GM12878 (cell line): ENCODE measurements around the gene DPEP1. TPM values are rescaled to one million over a fixed set of nuclear protein-coding genes. Genes with fewer than 3 reads are reported as not detected.

Source experiments
- ATAC-seq: fragments of 200-7000 bp; cut with Tn5 transposase; 3 replicates; pipeline ENCODE4 v1.9.1; 2020; ENCODE audit warnings: mild to moderate bottlenecking, moderate library complexity
- BruUV-seq: library from RNA; stranded (reverse); fragments of 400-500 nt; replicated peaks from 2 replicates; lab custom pipeline; 2021; lab: Mats Ljungman, UMichigan
- CTCF ChIA-PET: fragments of 300-600 bp; sonication (Branson Sonifier 250); formaldehyde crosslinking; extraction: SDS; loops from one replicate; lab custom pipeline; 2021; ENCODE audit warnings: inconsistent platforms; lab: Yijun Ruan, JAX
- POLR2A ChIA-PET: fragments of 350-600 bp; formaldehyde crosslinking; extraction: SDS; loops from one replicate; lab custom pipeline; 2021; ENCODE audit warnings: inconsistent platforms; lab: Charles Lee
- RAD21 ChIA-PET: fragments of 300-600 bp; sonication (Branson Sonifier 250); formaldehyde crosslinking; loops from one replicate; lab custom pipeline; 2023; ENCODE audit warnings: antibody characterized with exemption; ENCODE audit not compliant: unreplicated experiment; lab: Charles Lee
- SMC1A ChIA-PET: fragments of 300-600 bp; sonication (Branson Sonifier 250); formaldehyde crosslinking; loops from one replicate; lab custom pipeline; 2023; ENCODE audit not compliant: unreplicated experiment, uncharacterized antibody; lab: Charles Lee
- DNase-seq: peaks from one replicate; pipeline ENCODE4 v3.0.0-alpha.2; 2011; ENCODE audit warnings: low read depth, low spot score
- FAIRE-seq: peaks from 3 replicates; lab custom pipeline; 2011; peaks lifted over from hg19 to GRCh38; lab: Jason Lieb, UNC
- H2AFZ ChIP-seq: 2 replicates; pipeline ENCODE4 v1.6.0; 2011; ENCODE audit warnings: low read depth, low read length, control low read depth; ENCODE audit not compliant: control insufficient read depth
- H3K27ac ChIP-seq: 2 replicates; pipeline ENCODE4 v1.5.1; 2011; ENCODE audit warnings: control low read depth; ENCODE audit not compliant: control insufficient read depth, insufficient read depth
- H3K27me3 ChIP-seq, 2 experiments: replicated peaks in 1 of 2; 2 replicates each; pipeline versions ENCODE4 v1.6.0 to v1.6.1; 2011; ENCODE audit warnings: low read length in 1 of 2; ENCODE audit not compliant: control insufficient read depth in 2 of 2, insufficient read depth in 2 of 2
- H3K36me3 ChIP-seq, 2 experiments: 2 replicates each; pipeline ENCODE4 v1.5.1; 2011; ENCODE audit warnings: low read length in 1 of 2; ENCODE audit not compliant: control insufficient read depth in 2 of 2, insufficient read depth in 2 of 2
- H3K4me1 ChIP-seq: 2 replicates; pipeline ENCODE4 v1.6.1; 2011; ENCODE audit warnings: mild to moderate bottlenecking, low read length, moderate library complexity, mixed read lengths; ENCODE audit not compliant: control insufficient read depth, insufficient read depth
- H3K4me2 ChIP-seq: 2 replicates; pipeline ENCODE4 v1.6.0; 2011; ENCODE audit warnings: control low read depth; ENCODE audit not compliant: control insufficient read depth, insufficient read depth
- H3K4me3 ChIP-seq: fragments of 200-600 bp; sonication (generic); 2 replicates; pipeline ENCODE4 v1.5.1; 2016
- H3K79me2 ChIP-seq: 2 replicates; pipeline ENCODE4 v1.6.0; 2011; ENCODE audit warnings: low read length; ENCODE audit not compliant: control insufficient read depth, insufficient read depth
- H3K9ac ChIP-seq: 2 replicates; pipeline ENCODE4 v1.8.0; 2011; ENCODE audit warnings: low read length, control low read depth, mixed read lengths; ENCODE audit not compliant: control insufficient read depth, insufficient read depth
- H3K9me3 ChIP-seq: replicated peaks from 3 replicates; pipeline ENCODE4 v1.5.1; 2011; ENCODE audit warnings: mild to moderate bottlenecking, low read length; ENCODE audit not compliant: control insufficient read depth, insufficient read depth
- H4K20me1 ChIP-seq: 2 replicates; pipeline ENCODE4 v1.6.0; 2011; ENCODE audit not compliant: control insufficient read depth, insufficient read depth
- BHLHE40 ChIP-seq, 2 experiments: fragments of 450-650 bp in 1 of 2; IDR thresholded peaks; 2 replicates each; pipeline ENCODE4 v1.6.1; 2011 to 2017; ENCODE audit warnings: low read depth in 2 of 2, borderline replicate concordance in 1 of 2, improper control_type of control experiment in 1 of 2, low read length in 1 of 2, mild to moderate bottlenecking in 1 of 2
- PAX5 ChIP-seq: IDR thresholded peaks from 2 replicates; pipeline ENCODE4 v1.6.1; 2011; ENCODE audit warnings: low read depth, low read length, borderline replicate concordance
- PAX8 ChIP-seq: fragments of 450-650 bp; IDR thresholded peaks from 2 replicates; pipeline ENCODE4 v1.6.1; 2017; ENCODE audit warnings: mild to moderate bottlenecking, moderate library complexity
- WGBS: methylation state at CpG from one replicate; pipeline ENCODE4 v1.1.6; 2016; ENCODE audit warnings: low lambda C conversion rate; ENCODE audit not compliant: insufficient replicate concordance, insufficient coverage; ENCODE audit errors: missing lambda C conversion rate; 5-methylcytosine and 5-hydroxymethylcytosine counted together
- in situ Hi-C: fragments of 300-500 bp; cut with MboI; formaldehyde crosslinking; loops from 9 replicates; pipeline ENCODE4 v1.14.3; 2018; ENCODE audit warnings: mixed read lengths
- intact Hi-C: fragments of 100-400 bp; cut with micrococcal nuclease; formaldehyde crosslinking; loops from one replicate; pipeline ENCODE4 v1.14.2; 2022; ENCODE audit not compliant: unreplicated experiment
- polyA plus RNA-seq, 11 experiments: library from polyadenylated mRNA; depleted of rRNA in 4 of 11; unstranded in 6 of 11; stranded (reverse) in 5 of 11; fragments of >200 nt; fragmentation: Nextera tagmentation in 4 of 11; fragmentation: Illumina TruSeq in 1 of 11; extraction: Ambion mirVana in 4 of 11; extraction: Trizol in 1 of 11; gene quantifications; 1 replicate in 1 of 11; 2 replicates in 10 of 11; pipeline versions ENCODE4 v1.2.1 to v1.2.3, GENCODE V29; 2011 to 2016; ENCODE audit warnings: inconsistent platforms in 2 of 11, missing spikeins in 2 of 11, low read depth in 1 of 11
- total RNA-seq, 4 experiments: library from RNA; depleted of rRNA in 3 of 4; stranded (reverse); fragments of >200 nt in 3 of 4; fragmentation: Illumina TruSeq in 1 of 4; extraction: Trizol in 1 of 4; gene quantifications; 2 replicates each; pipeline versions ENCODE4 v1.2.1 to v1.2.3, GENCODE V29; 2013 to 2021
- TF ChIP-seq, protein P1 (sequence below): fragments of 450-650 bp; conservative IDR thresholded peaks from 2 replicates; pipeline ENCODE4 v1.6.1; 2017; ENCODE audit warnings: mild to moderate bottlenecking, moderate library complexity

DPEP1 gene
- total and polyA plus RNA-seq, 10 of the 15 experiments (the other 5 are each of a cell fraction or from before 2014, with no cell fraction given), result not detected

DNA sequence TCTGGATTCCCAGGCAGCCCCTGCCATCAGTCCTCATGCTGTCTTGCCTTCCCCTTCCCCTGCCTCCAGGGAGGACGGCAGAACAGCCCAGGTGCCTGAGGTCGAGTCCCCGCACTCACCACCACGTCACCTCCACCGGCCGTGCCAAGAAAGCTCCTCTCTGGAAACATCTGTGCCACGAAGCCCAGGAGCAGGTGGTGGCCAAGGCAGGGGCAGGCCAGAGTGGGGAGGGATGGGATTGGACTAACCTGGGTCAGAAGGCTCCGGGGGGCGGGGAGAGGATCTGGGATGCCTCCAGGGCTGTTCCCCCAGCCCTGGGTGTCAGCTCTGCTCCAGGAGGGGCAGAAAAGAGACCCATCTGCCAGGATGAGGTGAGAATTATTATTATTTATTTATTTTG lies 7.4 kb upstream of the DPEP1 start (continued):
- TF ChIP-seq BHLHE40 (IDR thresholded peaks at IDR 0.05; ENCODE audit: borderline replicate concordance in 1 of 2, low read depth in 2 of 2, low read length in 1 of 2), result no peak

DNA sequence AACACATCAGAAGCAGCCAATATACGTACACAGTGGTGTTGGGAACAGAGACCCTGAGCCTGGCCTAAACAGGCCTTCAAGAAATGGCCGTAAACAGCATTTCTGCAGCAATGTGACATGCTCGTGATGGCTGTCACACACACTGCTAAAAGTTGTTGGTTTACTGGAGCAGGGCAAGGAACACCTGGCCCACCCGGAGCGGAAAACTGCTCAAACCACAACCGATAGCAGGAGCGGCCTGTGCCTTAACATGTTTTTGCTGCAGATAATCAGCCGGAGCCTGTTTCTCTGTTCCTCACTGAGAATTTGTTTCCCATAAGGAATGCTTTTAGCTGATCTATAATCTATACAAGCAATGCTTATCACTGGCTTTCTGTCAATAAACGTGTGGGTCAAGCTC lies 6.0 kb upstream of the DPEP1 start:
- DNase-seq (no peak), FAIRE-seq (no peak), ATAC-seq (no peak)
- ChIA-PET CTCF (no interaction called here), RAD21 (no interaction called here), POLR2A (no interaction called here), SMC1A (no interaction called here)
- TF ChIP-seq PAX8 (no peak), PAX5 (no peak)
- TF ChIP-seq, protein P1, sequence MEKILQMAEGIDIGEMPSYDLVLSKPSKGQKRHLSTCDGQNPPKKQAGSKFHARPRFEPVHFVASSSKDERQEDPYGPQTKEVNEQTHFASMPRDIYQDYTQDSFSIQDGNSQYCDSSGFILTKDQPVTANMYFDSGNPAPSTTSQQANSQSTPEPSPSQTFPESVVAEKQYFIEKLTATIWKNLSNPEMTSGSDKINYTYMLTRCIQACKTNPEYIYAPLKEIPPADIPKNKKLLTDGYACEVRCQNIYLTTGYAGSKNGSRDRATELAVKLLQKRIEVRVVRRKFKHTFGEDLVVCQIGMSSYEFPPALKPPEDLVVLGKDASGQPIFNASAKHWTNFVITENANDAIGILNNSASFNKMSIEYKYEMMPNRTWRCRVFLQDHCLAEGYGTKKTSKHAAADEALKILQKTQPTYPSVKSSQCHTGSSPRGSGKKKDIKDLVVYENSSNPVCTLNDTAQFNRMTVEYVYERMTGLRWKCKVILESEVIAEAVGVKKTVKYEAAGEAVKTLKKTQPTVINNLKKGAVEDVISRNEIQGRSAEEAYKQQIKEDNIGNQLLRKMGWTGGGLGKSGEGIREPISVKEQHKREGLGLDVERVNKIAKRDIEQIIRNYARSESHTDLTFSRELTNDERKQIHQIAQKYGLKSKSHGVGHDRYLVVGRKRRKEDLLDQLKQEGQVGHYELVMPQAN, result no peak
- Histone ChIP-seq H2AFZ (no peak overlapping the region), H3K79me2 (no peaks in the 10 kb centered on the region), H3K36me3 (no peaks in the 10 kb centered on the region), H3K27ac (no peak overlapping the region), H3K9ac (no peak overlapping the region), H3K4me2 (no peak overlapping the region), H3K4me1 (no peaks in the 10 kb centered on the region), H3K9me3 (no peaks in the 10 kb centered on the region), H3K4me3 (no peak overlapping the region), H4K20me1 (no peaks in the 10 kb centered on the region), H3K27me3 (no peaks in the 10 kb centered on the region)
- WGBS, result 55% methylated on average over 9 of the region's 9 CpGs
- in situ Hi-C loops (no loop called here), intact Hi-C loops (no loop called here)
- no TSS peak for BruUV-seq
